Common myeloid progenitor, CD34-positive (primary cell): ENCODE data around the gene RAB3C.

Experiments
- CTCF ChIA-PET: fragments of 350-600 bp; sonication (Branson Sonifier 250); formaldehyde crosslinking; loops from one replicate; lab custom pipeline; 2021; ENCODE audit warnings: antibody characterized with exemption; lab: Charles Lee
- POLR2A ChIA-PET: fragments of 350-600 bp; sonication (Branson Sonifier 250); formaldehyde crosslinking; loops from one replicate; lab custom pipeline; 2021; ENCODE audit warnings: antibody characterized with exemption; lab: Charles Lee
- DNase-seq, 3 donors: peaks; one replicate each; pipeline versions ENCODE4 v3.0.0 to v3.0.0-alpha.2; 2013
- H3K27ac ChIP-seq, 2 experiments: 1 replicate in 1 of 2; 2 replicates in 1 of 2; pipeline ENCODE4 v1.7.0; 2013; ENCODE audit warnings: inconsistent platforms in 2 of 2, low read length in 2 of 2, mild to moderate bottlenecking in 2 of 2, low read depth in 1 of 2, moderate library complexity in 1 of 2; ENCODE audit not compliant: severe bottlenecking in 2 of 2, insufficient read depth in 1 of 2, poor library complexity in 1 of 2
- H3K27me3 ChIP-seq, 5 experiments: replicated peaks in 2 of 5; 1 replicate in 3 of 5; 2 replicates in 2 of 5; pipeline versions ENCODE4 v1.6.1 to v1.7.0; 2013; ENCODE audit warnings: low read length in 4 of 5, mild to moderate bottlenecking in 2 of 5, moderate library complexity in 2 of 5, inconsistent platforms in 1 of 5; ENCODE audit not compliant: insufficient read depth in 5 of 5, control insufficient read depth in 4 of 5
- H3K36me3 ChIP-seq, 4 experiments: 1 replicate in 2 of 4; 2 replicates in 2 of 4; pipeline versions ENCODE4 v1.6.1 to v1.7.0; 2013; ENCODE audit warnings: low read length in 3 of 4, control low read depth in 1 of 4, mild to moderate bottlenecking in 1 of 4; ENCODE audit not compliant: control insufficient read depth in 4 of 4, insufficient read depth in 4 of 4
- H3K4me1 ChIP-seq, 4 experiments: 1 replicate in 3 of 4; 2 replicates in 1 of 4; pipeline versions ENCODE4 v1.6.1 to v1.7.1; 2013; ENCODE audit warnings: low read length in 3 of 4, mild to moderate bottlenecking in 3 of 4, control low read depth in 1 of 4, inconsistent platforms in 1 of 4, moderate library complexity in 1 of 4; ENCODE audit not compliant: control insufficient read depth in 4 of 4, insufficient read depth in 4 of 4; ENCODE audit errors: control extremely low read depth in 1 of 4
- H3K4me3 ChIP-seq, 7 experiments: 1 replicate in 4 of 7; 2 replicates in 3 of 7; pipeline versions ENCODE4 v1.5.1 to v1.7.0; 2013; ENCODE audit warnings: mild to moderate bottlenecking in 7 of 7, low read length in 6 of 7, moderate library complexity in 6 of 7, inconsistent platforms in 2 of 7, low read depth in 2 of 7, control low read depth in 1 of 7; ENCODE audit not compliant: insufficient read depth in 4 of 7, control insufficient read depth in 1 of 7; ENCODE audit errors: extremely low read depth in 1 of 7
- H3K9me3 ChIP-seq, 5 experiments: 1 replicate in 4 of 5; 2 replicates in 1 of 5; pipeline versions ENCODE4 v1.6.1 to v1.7.1; 2013; ENCODE audit warnings: low read length in 4 of 5, mild to moderate bottlenecking in 2 of 5, inconsistent platforms in 1 of 5, low read depth in 1 of 5, moderate library complexity in 1 of 5; ENCODE audit not compliant: control insufficient read depth in 4 of 5, insufficient read depth in 2 of 5; ENCODE audit errors: control extremely low read depth in 1 of 5
- WGBS: methylation state at CpG from one replicate; pipeline ENCODE4 v1.1.5; 2013; ENCODE audit not compliant: insufficient coverage; 5-methylcytosine and 5-hydroxymethylcytosine counted together

Gene RAB3C

GRCh38 chr5:58902305-58902704 is 319.4 kb downstream of the RAB3C start:
- ChIA-PET CTCF (interaction anchor here (0.6 to 1.7 kb wide), 4 partner anchors 9 to 29 kb away, joined by 3 to 7 read pairs (median 4); no protein-coding TSS in a partner anchor), POLR2A (no interaction called here)
- Histone ChIP-seq H3K4me3 (no peak overlapping the region), H3K4me1 (no peaks in the 10 kb centered on the region), H3K36me3 (no peaks in the 10 kb centered on the region), H3K27ac (no peak overlapping the region), H3K27me3 (no peaks in the 10 kb centered on the region), H3K9me3 (no peaks in the 10 kb centered on the region)
- no peak for DNase-seq

DNA sequence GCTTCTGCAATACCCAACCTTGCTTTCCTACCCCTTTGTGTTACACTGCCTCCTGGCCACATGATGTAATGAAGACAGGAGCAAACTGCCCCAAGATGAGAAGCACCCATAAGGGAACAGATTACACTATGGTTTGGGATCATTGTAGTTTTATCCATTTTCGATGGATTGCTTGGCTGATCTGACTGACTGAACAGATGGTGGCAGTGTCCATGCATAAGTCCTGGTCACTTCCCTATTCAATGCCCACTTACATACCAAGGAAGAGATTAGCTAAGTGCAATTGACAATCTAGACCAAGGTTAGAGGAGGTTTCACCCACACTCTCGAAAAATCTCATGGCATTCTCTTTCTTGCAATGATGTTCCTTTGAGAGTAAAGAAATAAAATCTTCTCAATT is 319.9 kb downstream of the RAB3C start:
- H3K27me3 ChIP-seq = no peaks in the 10 kb centered on the region
- DNase-seq = no peak
- ChIA-PET POLR2A (no interaction called here), CTCF (interaction anchor here (1.3 to 1.7 kb wide), 2 partner anchors 11 to 16 kb away, joined by 4 to 7 read pairs; no protein-coding TSS in a partner anchor)
- no peaks in the 10 kb centered on the region for H3K36me3 ChIP-seq
- H3K9me3 ChIP-seq = no peaks in the 10 kb centered on the region
- no peaks in the 10 kb centered on the region for H3K4me1 ChIP-seq
- WGBS = 89% methylated on average over 1 of the region's 2 CpGs
- H3K4me3 ChIP-seq = no peak overlapping the region
- no peak overlapping the region for H3K27ac ChIP-seq

DNA sequence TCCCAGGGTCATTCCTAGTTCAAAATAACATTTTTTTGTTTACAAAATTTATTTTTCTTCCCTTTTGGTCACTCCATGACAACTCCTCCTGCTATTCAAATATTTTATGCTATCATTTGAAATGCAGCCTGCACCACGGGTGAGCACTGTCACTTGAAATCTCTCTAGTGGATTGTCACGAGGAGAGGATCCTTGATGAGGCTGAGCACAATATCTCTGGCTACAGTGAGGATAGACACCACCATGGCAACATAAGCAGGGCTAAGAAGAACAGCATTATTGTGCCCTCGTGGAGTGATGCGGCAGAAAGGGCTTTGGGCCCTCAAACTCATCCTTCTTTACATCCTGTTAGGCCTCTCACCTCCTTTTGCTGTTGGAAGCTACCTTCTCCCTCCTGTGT is 321.9 kb downstream of the RAB3C start:
- no peaks in the 10 kb centered on the region for H3K9me3 ChIP-seq
- CTCF ChIA-PET = interaction anchor here (1.0 kb wide), 1 partner anchor 9 kb away, joined by 3 read pairs; no protein-coding TSS in a partner anchor
- no peak overlapping the region for H3K4me3 ChIP-seq
- no peak overlapping the region for H3K27ac ChIP-seq
- WGBS = 94% methylated on average over 2 of the region's 4 CpGs
- no peak for DNase-seq
- no peaks in the 10 kb centered on the region for H3K36me3 ChIP-seq
- H3K4me1 ChIP-seq = no peaks in the 10 kb centered on the region
- H3K27me3 ChIP-seq = no peaks in the 10 kb centered on the region
- POLR2A ChIA-PET = no interaction called here

DNA sequence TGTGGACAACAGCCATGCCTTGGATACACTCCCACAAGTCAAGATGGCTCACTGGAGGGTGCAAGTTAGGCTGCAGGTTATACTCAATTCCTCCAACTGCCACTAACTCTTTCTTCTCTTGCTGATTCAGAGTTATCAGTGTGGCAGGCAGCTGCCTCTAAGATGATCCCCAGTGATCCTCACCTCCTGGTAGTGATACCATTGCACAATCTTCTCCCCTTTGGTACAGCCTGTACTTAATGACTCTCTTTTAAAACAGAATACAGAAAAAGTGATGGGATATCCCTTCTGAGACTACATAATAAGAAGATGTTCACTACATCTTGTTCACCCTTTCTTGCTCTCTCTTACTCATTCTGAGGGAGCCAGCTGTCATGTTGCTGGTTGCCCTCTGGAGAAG is 323.1 kb downstream of the RAB3C start:
- POLR2A ChIA-PET = no interaction called here
- Histone ChIP-seq H3K27ac (no peak overlapping the region), H3K9me3 (peaks cover 0 to 2% (median 0%) of the 10 kb centered on the region in 5 experiments), H3K4me3 (no peak overlapping the region), H3K36me3 (no peaks in the 10 kb centered on the region), H3K27me3 (no peaks in the 10 kb centered on the region), H3K4me1 (no peaks in the 10 kb centered on the region)
- CTCF ChIA-PET = interaction anchor here (1.0 kb wide), 1 partner anchor 9 kb away, joined by 3 read pairs; no protein-coding TSS in a partner anchor
- DNase-seq = no peak
